COLO668 (cell line): ENCODE data around the gene MAPK10.

ENCODE experiments used
- DNase-seq: peaks from one replicate; lab custom pipeline; 2025; ENCODE audit not compliant: unreplicated experiment; lab: John Stamatoyannopoulos, UW

Gene MAPK10

DNA sequence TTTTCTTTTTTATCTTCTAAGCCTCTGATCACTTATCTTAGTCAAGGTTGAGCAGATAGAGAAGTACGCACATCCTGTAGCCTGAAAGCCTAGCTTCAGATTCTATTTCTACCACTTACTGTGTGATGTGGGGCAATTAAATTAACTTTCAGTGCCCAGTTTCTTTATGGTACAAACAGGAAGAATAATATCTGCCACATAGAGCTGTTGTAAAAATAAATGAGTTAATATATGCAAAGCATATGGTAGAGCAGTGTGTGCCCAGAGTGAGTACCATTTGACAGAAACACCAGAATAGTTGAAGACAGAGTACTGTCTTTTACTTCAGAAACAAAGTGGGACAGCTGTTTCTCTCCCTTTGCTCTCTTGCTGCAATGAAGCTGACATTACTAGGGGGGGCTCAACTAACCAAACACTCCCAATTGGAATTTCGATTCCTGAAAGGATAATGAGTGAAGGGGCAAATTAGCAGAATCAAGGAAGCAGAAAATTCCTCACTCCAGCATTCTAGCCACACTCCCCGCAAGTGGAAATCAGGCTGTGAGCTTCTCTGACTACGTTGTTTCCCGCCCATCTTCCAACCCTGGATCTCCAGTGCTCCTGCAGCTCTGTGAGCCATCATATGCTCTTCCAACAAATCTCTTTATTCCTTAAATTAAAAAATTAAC is 80.4 kb downstream of the MAPK10 start:
- no peak for DNase-seq

DNA sequence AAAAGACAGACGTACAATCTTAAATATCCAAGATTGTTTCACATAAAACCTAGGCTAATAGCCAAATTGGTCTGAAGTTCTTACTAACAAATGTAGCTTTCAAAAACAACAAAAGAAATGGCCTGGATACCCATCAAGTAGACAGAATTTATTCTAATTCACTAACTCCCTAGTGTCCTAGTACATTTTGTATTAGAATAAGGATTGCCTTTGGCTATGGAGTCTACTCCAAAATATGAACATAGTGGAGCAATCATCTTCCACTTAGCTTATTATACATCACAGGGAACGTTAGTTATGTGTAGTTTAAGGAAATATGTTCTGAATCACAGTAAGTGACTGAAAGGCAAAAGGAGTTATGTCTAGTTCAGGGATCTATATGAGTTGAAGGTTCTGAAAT is 81.7 kb downstream of the MAPK10 start:
- DNase-seq: no peak

DNA sequence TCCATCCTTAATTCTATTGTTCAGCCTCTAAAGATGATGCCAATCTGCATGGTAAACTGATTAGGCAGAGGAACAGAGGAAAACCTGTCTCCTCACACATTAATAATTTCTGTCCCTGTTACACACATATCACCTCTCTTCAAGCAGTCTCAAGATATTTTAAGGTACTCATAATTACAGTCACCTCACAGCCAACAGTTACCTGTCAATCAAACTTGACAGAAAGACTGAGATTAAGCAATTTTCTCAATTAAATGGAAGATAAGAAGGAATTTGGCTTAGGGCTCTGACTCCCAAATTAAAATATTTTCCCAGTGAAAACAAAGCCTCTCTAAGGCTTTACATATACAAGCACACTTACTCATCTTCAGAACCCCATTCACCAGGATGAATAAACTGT is 85.2 kb downstream of the MAPK10 start:
- no peak for DNase-seq

DNA sequence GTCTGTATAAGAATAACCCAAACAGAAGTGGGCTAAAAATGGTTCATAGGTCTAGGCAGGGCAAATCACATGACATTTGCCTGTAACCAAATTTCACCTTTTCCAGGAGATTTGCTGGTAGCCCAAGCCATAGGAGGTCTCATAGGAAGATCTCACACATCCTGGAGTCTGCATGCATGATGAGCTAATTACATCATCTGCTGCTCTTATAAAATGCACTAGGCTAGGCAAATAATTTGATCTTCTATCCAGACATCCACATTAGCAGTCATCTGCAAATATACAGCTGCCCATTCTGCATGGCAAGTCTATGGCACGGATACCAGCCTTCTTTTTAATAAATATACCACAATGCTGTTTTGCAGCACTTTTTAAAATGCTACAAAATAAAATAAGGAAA is 87.2 kb downstream of the MAPK10 start:
- DNase-seq: no peak

DNA sequence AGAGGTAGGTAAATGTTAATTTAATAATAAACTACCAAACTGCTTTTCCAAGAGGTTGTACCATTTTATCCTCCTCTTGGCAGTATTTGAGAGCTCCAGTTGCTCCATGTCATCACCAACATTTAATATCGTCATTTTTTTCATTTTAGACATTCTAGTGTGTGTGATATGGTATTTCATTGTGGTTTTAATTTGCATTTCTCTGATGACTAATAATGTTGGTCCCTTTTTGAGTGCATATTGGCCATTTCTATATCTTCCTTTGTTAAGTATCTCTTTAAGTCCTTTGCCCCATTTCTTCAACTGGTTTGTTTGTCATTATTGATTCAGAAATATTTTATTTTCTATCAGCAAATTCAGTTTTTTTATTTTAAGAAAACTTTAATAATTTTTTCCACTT is 88.8 kb downstream of the MAPK10 start:
- no peak for DNase-seq

DNA sequence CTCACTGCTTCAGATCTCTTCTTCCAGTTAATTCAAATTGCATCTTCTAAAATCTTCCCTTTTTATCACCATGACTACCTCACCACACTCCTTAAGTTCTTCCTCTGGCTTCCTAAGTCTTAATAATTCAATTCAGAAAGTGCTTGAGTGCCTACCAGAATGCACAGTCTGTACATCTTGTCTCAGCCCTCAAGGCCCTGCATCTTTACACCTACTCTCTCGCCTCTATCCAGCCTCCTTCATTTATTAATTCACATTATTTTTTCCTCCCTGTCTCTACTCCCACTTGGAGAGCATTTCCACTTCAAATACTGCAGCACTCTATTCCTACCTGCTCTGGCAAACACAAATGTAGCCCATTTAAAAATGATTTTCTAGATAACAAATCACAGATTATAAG is 90.5 kb downstream of the MAPK10 start:
- no peak for DNase-seq

DNA sequence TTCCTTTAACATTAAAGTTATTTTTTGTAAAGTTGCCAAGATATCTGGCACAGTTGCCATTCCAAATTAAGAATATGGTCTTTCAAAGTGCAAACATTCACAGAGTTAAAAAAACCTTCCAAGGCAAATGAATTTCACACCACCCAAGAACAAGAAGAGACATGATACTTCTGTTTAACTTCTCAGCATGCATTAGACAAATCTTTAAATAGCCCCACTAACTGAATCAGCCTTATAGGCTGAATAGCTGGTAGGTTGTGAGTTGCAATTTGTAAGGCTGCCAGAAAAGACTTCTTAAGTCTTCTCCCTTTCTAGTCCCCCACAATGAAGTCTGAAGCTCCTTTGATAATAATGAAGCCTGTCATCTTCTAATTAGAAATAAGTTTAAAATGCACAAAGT is 95.6 kb downstream of the MAPK10 start:
- DNase-seq: no peak

DNA sequence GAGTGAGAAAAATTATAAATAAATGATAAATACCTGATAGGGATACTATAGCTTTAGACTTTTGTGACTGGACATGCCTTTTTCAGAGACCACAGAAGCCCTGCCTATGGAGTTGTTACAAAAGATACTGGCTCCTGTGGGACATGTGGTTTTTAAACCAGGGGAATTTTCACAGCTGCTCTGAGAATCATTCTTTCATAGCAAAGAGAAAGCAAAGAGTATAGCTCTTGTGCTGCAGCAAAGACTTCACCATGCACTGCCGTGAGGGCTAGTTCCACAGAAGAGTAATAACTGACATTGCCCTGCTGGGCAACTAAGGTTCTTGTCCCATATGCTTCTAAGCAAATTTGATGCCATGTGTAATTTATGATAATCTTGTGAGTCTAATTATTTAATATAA is 98.2 kb downstream of the MAPK10 start:
- no peak for DNase-seq

DNA sequence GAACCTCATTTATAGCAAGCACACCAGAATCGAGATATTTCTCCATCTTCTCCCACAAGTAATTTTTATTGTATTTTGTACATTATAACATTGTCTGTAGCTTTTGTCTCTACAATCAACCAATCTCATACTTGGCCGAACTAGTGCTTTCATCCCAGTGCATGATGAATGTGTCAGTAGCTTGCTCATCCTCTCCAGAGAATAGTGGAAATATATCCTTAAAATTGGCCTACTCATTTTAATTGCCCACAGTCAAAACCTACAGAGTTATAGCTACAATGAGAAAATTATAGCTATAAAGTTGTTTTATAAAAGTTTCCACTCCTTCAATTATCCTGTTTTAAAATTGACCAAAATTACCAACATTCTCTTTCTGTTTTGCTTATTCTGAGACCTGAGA is 103.8 kb downstream of the MAPK10 start:
- no peak for DNase-seq

DNA sequence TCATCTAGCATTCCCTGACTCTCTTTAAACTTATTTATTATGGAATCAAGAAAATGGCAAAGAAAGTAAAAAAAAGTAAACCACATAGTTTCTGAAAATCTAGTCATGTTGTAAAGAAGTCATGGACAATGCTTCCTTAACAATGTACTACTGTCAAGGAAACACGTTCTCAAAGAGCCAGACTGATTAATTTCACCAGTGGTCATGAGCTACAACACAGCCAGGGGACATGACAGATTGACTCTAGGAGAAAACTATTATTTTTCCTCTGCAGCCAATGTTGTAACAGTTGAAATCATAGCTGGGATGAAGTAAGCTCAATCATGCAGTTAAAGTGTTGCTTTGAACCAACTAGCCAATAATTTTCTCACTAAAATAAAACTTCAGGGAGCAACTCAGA is 109.2 kb downstream of the MAPK10 start:
- DNase-seq: no peak

DNA sequence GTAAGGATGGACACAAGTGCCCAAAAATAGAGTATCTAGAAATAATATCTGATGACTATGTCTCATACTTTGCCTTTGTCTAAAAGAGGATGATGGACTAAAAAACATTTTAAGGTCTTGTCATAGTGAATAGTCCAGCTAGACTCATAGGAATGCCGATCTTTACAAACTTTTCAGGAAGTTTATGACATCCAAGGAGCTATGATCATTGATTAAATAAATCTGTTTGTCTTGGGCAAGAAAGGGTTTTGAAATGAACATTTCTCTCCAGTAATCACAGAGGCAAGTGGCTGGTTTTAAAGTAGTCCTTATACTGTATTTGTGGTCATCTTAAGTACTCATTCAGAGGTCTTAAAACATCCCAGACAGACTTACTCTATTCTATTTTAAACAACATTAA is 109.8 kb downstream of the MAPK10 start:
- no peak for DNase-seq

DNA sequence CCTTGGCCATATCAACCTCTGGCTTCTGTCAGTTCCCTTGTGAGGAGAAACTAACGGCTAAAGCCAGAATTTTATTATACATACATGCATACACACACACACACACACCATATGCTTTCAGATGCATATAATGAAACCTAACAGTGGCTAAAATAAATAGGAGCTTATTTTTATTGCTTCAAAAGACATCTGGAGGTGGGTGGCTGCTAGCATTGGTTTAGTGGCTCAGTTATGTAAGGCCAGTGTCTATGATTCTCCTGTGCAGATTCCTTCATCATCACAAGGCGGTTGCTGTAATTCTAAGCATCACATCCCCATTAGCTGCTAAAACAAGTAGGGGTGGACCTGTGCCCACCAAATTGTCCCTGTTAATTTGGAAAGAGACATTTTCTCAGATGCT is 110.8 kb downstream of the MAPK10 start:
- no peak for DNase-seq

DNA sequence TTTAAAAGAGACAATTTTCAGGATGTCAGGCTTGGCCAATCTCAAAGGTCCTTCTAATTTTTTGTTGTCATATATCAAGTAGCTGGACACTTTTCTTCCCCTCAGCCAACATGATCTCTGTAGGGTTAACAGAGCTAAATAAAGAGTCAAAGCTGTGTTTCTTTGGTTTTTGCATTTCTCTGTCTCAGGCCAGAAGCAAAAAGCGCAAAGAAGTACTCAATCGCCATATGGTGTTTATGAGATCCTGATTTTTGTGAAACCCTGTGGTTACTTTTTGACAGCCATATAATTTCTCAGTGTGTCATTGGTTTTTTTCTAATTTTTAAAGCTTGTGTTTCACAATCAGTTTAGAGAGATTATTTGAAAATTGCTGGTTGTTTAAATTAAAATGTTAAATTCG is 111.9 kb downstream of the MAPK10 start:
- DNase-seq: no peak

DNA sequence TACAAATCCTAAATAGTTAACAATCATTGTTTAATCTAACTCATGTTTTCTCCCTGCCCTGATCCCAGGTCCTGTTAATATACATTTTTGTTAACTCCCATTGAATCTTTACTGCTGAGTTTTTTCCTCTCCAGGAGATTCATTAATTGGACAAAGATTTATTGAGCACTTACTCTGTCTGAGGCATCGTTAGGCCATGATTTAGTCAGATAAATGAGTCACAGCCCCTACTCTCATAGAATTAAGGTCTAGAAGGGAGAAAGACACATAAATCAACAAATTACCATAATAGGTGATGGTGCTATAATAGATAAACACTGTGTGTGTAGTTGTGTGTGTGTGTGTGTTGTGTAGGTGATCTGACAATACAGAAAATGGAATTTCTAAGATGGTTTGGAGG is 112.5 kb downstream of the MAPK10 start:
- no peak for DNase-seq

DNA sequence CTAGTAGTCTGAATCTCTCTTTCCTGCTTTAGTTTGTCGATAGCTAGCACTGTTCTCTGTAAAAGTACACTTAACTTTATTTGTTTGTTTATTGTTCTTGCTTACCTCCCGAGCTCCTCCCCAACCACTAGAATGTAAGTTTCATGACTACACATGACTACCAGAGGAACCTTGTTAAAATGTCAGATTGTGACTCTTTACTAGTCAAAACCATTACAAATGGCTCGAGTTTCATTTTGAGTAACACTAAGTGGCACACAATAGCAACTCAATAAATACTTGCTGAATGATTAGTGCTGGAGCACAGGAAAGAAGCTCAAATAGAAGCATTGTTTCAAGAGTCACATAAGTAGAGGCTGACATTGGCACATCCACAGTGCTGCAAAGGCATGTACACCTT is 116.1 kb downstream of the MAPK10 start:
- DNase-seq: no peak

DNA sequence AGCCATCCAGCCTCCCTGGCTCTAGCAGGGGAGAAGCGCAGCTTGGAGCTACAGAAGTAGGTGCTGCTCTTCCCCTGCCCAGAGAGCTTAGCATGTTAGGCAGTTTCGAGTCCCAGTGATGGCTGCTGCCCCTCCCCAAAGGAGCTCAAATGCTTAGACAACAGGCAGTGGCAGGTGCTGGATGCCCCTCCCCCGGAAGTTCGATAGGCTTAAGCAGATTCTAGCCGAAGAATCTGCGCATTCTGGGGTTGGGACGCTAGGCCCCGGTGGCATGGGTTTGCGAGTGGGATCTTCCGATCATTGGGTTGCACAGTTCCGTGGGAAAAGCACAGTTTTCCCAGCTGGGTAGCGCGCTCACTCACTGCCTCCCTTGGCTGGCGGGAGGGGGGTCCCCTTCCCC is 117.2 kb downstream of the MAPK10 start:
- DNase-seq: no peak

DNA sequence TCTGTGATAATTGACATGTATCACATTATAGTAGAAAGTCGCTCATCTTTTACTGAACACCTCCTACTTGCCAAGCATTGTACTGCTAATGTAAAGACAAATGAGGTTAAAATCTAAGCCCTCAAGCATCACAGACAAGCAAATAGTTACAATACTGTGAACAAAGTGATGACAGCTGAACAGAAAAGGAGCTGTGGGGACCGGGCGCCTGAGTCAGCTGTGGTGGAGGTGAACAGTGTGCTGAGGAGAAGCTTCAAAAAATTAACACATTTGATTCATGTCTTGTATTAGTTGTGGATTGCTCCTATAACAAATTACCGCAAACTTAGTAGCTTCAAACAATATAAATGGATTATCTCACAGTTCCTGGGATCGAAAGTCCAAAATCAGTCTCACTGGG is 124.3 kb downstream of the MAPK10 start:
- no peak for DNase-seq

DNA sequence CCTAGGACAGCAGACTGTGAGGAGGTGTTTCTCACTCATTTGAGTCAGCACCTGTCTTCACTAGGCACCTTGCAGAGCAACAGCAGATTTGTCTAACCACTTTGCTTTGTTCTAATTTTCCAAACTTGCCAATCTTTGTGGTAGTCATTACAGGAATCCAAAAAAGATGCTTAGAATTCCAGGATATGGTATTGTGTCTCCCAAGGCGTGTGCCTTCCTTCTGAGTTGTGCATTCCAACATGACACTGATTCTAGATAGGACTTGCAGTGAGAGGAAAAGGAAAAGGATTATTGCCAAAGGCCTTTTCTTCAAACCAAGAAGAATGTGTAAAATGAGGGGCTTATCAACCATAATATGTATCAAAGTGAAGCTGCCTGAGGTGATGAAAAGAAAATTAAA is 126.2 kb downstream of the MAPK10 start:
- no peak for DNase-seq

DNA sequence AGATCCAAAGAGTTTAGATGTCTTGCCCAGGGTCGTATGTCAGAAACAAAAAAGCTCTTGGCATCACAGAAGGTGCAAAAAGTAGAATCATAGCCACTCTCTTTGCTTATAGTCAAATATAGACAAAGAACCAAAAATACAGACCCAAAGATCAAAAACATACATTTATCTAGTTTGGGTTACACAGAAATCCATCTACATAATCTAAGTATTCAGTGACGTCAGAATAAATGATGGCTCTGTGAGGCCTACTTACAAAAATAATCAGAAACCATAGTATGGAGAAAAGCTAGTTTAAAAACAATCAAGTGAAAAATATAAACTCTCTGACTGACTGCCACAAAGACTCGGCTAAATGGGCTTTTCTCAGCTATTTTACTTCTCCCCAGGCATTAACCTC is 126.8 kb downstream of the MAPK10 start:
- DNase-seq: no peak

DNA sequence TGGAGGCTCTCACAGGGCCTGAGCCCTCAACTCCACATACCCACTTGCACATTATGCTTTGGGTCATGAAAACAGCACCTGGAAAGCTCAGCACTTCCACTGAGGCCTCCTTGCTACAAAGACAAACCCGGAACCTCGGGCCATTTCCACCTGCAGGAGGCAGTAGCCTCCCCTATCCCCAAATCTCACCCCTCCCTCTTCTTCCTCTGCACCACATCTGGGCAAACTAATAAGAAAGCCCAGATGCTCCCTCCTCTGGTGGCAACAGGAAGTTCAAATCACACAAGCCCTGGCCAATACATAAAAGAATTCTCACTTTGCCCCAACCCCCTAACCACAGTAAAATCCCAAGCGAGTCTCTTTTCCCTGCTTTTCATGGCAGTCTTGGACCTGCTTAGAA is 136.4 kb downstream of the MAPK10 start:
- DNase-seq: no peak

DNA sequence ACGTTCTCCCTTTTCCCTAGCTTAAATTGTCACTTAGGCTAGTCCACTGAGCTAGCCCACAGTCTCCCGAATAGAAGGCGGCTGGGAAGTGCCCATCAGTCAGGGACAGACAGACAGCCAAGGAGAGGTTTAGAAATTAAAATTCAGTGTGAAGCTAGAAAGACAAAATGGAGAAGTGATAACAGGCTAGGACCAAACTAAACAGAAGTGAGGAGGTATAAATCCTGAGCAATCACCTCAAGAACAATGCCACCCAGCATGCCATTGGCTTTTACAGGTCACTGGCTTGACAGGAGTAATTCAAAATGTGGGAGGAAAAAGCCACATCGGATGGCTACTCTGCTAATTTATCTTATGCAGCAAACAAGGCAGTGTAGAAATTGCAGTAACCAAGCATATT is 138.9 kb downstream of the MAPK10 start:
- no peak for DNase-seq

DNA sequence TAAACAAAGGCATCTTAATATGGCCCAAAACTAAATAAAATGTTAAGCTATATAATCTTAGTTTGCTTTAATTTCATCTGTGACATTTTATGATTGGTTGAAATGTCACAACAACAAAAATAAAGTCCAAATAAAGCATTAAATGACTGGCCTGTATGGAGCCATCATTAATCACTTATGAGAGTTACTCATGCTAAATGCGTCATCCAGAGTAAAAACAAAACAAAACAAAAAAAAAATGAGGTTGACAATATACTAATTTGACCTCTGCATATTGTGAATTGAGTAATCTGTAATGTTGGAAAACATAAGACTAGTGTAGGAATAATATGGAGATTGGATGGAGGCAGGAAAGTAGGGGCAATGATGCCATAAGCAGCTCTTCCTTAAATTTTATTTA is 139.7 kb downstream of the MAPK10 start:
- DNase-seq: no peak

DNA sequence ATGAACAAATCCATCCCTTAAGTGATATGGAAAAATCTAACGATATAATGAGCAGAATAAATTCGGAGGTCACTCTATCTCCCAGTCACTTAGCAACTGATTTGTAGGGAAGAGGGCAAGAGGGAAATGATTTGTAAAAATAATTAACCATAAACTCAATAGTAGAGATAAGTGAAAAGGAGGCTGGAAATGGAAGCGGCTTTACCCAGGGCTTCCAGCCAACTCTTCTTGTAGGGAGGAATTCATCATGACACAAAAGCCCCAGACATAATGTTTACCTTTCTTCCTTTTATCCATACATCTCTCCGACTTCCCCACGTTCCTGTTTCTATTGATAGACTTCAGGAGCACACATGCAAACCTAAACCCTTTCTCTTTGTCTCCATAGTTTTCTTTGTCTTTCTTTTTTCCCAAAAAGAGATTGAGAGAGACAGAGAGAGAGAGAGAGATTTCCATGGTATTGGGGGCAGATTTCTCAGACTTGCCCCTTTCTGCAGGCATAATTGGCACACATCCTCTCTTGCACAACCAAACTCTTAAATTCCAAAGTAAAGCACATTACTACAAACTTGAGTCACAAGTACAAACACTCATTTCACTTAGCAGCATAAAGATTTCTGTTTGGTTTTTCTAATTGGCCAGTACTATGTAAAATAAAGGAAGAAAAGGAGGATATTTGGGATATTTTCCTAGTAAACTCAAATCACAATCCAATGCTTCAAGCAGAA is 140.9 kb downstream of the MAPK10 start:
- DNase-seq: no peak
